Sigmoid colon (tissue), 4 donors: ENCODE data around the gene DEDD.

Experiments
- CTCF ChIP-seq, 4 experiments: fragments of 450-650 bp in 3 of 4; fragments of 200-600 bp in 1 of 4; IDR thresholded peaks; one replicate each; pipeline ENCODE4 v1.5.1; 2016 to 2019; ENCODE audit warnings: antibody characterized with exemption in 4 of 4, mild to moderate bottlenecking in 3 of 4, moderate library complexity in 2 of 4
- EP300 ChIP-seq, 4 donors: sonication (generic); formaldehyde crosslinking; IDR thresholded peaks; one replicate each; pipeline ENCODE4 v1.6.1; 2017; ENCODE audit warnings: antibody characterized with exemption in 4 of 4
- POLR2A ChIP-seq, 2 donors: fragments of 450-650 bp; IDR thresholded peaks; one replicate each; pipeline ENCODE4 v1.6.1; 2016; ENCODE audit warnings: antibody characterized with exemption in 2 of 2, mild to moderate bottlenecking in 2 of 2, moderate library complexity in 2 of 2
- POLR2AphosphoS5 ChIP-seq, 4 donors: sonication (generic); formaldehyde crosslinking; IDR thresholded peaks; one replicate each; pipeline ENCODE4 v1.6.1; 2017; ENCODE audit warnings: antibody characterized with exemption in 4 of 4

- TF ChIP-seq POLR2AphosphoS5 (IDR thresholded peaks at IDR 0.05) (no peak), CTCF (IDR thresholded peaks at IDR 0.05) (no peak), POLR2A (IDR thresholded peaks at IDR 0.05) (no peak), EP300 (IDR thresholded peaks at IDR 0.05) (no peak)
Observed at GRCh38 chr1:161172349-161172748, 39.9 kb upstream of the DEDD start.
